CD14-positive monocyte (primary cell): ENCODE measurements around the gene RGL1. TPM values are rescaled to one million over a fixed set of nuclear protein-coding genes. Genes with fewer than 3 reads are reported as not detected.

Experiments used
- DNase-seq, 3 donors: peaks; one replicate each; pipeline ENCODE4 v3.0.0-alpha.2; 2011 to 2022
- H2AFZ ChIP-seq: 2 replicates; pipeline ENCODE4 v1.6.0; 2012; ENCODE audit warnings: mild to moderate bottlenecking, low read depth, low read length, inconsistent platforms; ENCODE audit not compliant: insufficient read depth, poor library complexity, severe bottlenecking
- H3K27ac ChIP-seq, 2 donors: 1 replicate in 1 of 2; 2 replicates in 1 of 2; pipeline ENCODE4 v1.5.1; 2012 to 2013; ENCODE audit warnings: low read length in 2 of 2, control low read depth in 1 of 2, inconsistent platforms in 1 of 2, low read depth in 1 of 2, mild to moderate bottlenecking in 1 of 2
- H3K27me3 ChIP-seq, 2 donors: one replicate each; pipeline versions ENCODE4 v1.6.0 to v1.6.1; 2011 to 2013; ENCODE audit warnings: low read length in 2 of 2; ENCODE audit not compliant: control insufficient read depth in 2 of 2, insufficient read depth in 2 of 2
- H3K36me3 ChIP-seq, 2 donors: replicated peaks in 1 of 2; 1 replicate in 1 of 2; 2 replicates in 1 of 2; pipeline versions ENCODE4 v1.5.1 to v1.6.1; 2012 to 2013; ENCODE audit warnings: low read length in 2 of 2, control low read depth in 1 of 2, inconsistent platforms in 1 of 2, mild to moderate bottlenecking in 1 of 2; ENCODE audit not compliant: insufficient read depth in 2 of 2, control insufficient read depth in 1 of 2
- H3K4me1 ChIP-seq, 2 donors: 1 replicate in 1 of 2; 2 replicates in 1 of 2; pipeline versions ENCODE4 v1.5.1 to v1.6.1; 2012 to 2013; ENCODE audit warnings: low read length in 2 of 2, control low read depth in 1 of 2, inconsistent platforms in 1 of 2, mild to moderate bottlenecking in 1 of 2, moderate library complexity in 1 of 2; ENCODE audit not compliant: insufficient read depth in 2 of 2, control insufficient read depth in 1 of 2
- H3K4me2 ChIP-seq: replicated peaks from 2 replicates; pipeline ENCODE3; 2012; ENCODE audit warnings: low read length, moderate library complexity, mild to moderate bottlenecking; ENCODE audit not compliant: poor library complexity, severe bottlenecking; ENCODE audit errors: extremely low read depth
- H3K4me3 ChIP-seq, 3 experiments: fragments of 200-600 bp in 1 of 3; sonication (generic) in 1 of 3; replicated peaks in 1 of 3; 1 replicate in 2 of 3; 2 replicates in 1 of 3; pipeline ENCODE4 v1.5.1; 2011 to 2013; ENCODE audit warnings: low read length in 3 of 3, mild to moderate bottlenecking in 3 of 3, control low read depth in 2 of 3, low read depth in 2 of 3, inconsistent platforms in 1 of 3, moderate library complexity in 1 of 3
- H3K79me2 ChIP-seq: 2 replicates; pipeline ENCODE4 v1.6.0; 2012; ENCODE audit warnings: mild to moderate bottlenecking, control low read depth, inconsistent platforms, low read length, moderate library complexity; ENCODE audit not compliant: insufficient read depth
- H3K9ac ChIP-seq: 2 replicates; pipeline ENCODE4 v1.6.0; 2017; ENCODE audit warnings: low read length, mild to moderate bottlenecking; ENCODE audit not compliant: insufficient read depth, poor library complexity, severe bottlenecking
- H3K9me3 ChIP-seq, 2 donors: replicated peaks in 1 of 2; 1 replicate in 1 of 2; 2 replicates in 1 of 2; pipeline versions ENCODE4 v1.5.1 to v1.6.1; 2012 to 2013; ENCODE audit warnings: low read length in 2 of 2, control low read depth in 1 of 2; ENCODE audit not compliant: control insufficient read depth in 1 of 2, insufficient read depth in 1 of 2
- H4K20me1 ChIP-seq: 2 replicates; pipeline ENCODE4 v1.6.0; 2012; ENCODE audit warnings: mild to moderate bottlenecking, low read length, control low read depth, moderate library complexity; ENCODE audit not compliant: insufficient read depth
- H3K27ac Mint-ChIP-seq, 7 donors: one replicate each; pipeline ENCODE4 v1.8.0; 2020; ENCODE audit warnings: mild to moderate bottlenecking in 7 of 7, mixed read lengths in 7 of 7, moderate library complexity in 6 of 7, inconsistent platforms in 2 of 7
- H3K27me3 Mint-ChIP-seq, 3 donors: one replicate each; pipeline ENCODE4 v1.8.0; 2021 to 2022; ENCODE audit warnings: low read depth in 3 of 3, mild to moderate bottlenecking in 3 of 3, mixed read lengths in 3 of 3, moderate library complexity in 3 of 3, inconsistent platforms in 1 of 3
- H3K36me3 Mint-ChIP-seq, 2 donors: one replicate each; pipeline ENCODE4 v1.8.0; 2020; ENCODE audit warnings: mixed read lengths in 2 of 2, inconsistent platforms in 1 of 2, mild to moderate bottlenecking in 1 of 2
- H3K4me1 Mint-ChIP-seq: one replicate; pipeline ENCODE4 v1.8.0; 2020; ENCODE audit warnings: mild to moderate bottlenecking, mixed read lengths
- H3K4me3 Mint-ChIP-seq, 2 donors: one replicate each; pipeline ENCODE4 v1.8.0; 2020; ENCODE audit warnings: mild to moderate bottlenecking in 2 of 2, mixed read lengths in 2 of 2, moderate library complexity in 1 of 2
- H3K9me3 Mint-ChIP-seq, 7 donors: one replicate each; pipeline ENCODE4 v1.8.0; 2020 to 2022; ENCODE audit warnings: mixed read lengths in 7 of 7, mild to moderate bottlenecking in 6 of 7, moderate library complexity in 6 of 7, inconsistent platforms in 2 of 7
- CTCF ChIP-seq: fragments of 200-600 bp; IDR thresholded peaks from one replicate; pipeline ENCODE4 v1.8.0; 2022; ENCODE audit warnings: antibody characterized with exemption, mild to moderate bottlenecking
- WGBS: methylation state at CpG from one replicate; pipeline ENCODE4 v1.1.5; 2013; ENCODE audit warnings: missing lambda C conversion rate; ENCODE audit not compliant: insufficient coverage; 5-methylcytosine and 5-hydroxymethylcytosine counted together
- intact Hi-C, 2 donors: fragments of 100-400 bp; cut with micrococcal nuclease; formaldehyde crosslinking; loops; one replicate each; pipeline versions ENCODE4 v1.15.0 to v1.15.1; 2023
- polyA plus RNA-seq, 3 donors: library from polyadenylated mRNA; depleted of rRNA in 1 of 3; unstranded in 2 of 3; stranded (reverse) in 1 of 3; fragments of 300-500 nt in 2 of 3; fragments of >200 nt in 1 of 3; fragmentation: Illumina TruSeq in 2 of 3; gene quantifications; 1 replicate in 2 of 3; 2 replicates in 1 of 3; pipeline ENCODE4 v1.2.3, GENCODE V29; 2012 to 2021

Gene RGL1
- polyA plus RNA-seq, 3 donors, result 1.2 to 3.3 (median 2.0) TPM

- no peak overlapping the region for H3K4me3 Mint-ChIP-seq
- no peaks in the 10 kb centered on the region for H3K79me2 ChIP-seq
- intact Hi-C loops, result no loop called here
- no peak for DNase-seq
- H3K4me1 Mint-ChIP-seq, result no peaks in the 10 kb centered on the region
- H3K9ac ChIP-seq, result no peak overlapping the region
- no peak for TF ChIP-seq CTCF
- H3K4me2 ChIP-seq, result no peak overlapping the region
- H3K27ac Mint-ChIP-seq, result no peak overlapping the region
- peaks cover 0 to 2% (median 0%) of the 10 kb centered on the region in 7 donors for H3K9me3 Mint-ChIP-seq
- no peaks in the 10 kb centered on the region for H3K4me1 ChIP-seq
- H2AFZ ChIP-seq, result no peak overlapping the region
- H3K4me3 ChIP-seq, result no peak overlapping the region
- no peaks in the 10 kb centered on the region for H3K36me3 ChIP-seq
- H3K27ac ChIP-seq, result no peak overlapping the region
- H3K9me3 ChIP-seq, result no peaks in the 10 kb centered on the region
- WGBS, result no CpG with 5 or more reads among the region's 4 CpGs
- H3K36me3 Mint-ChIP-seq, result no peaks in the 10 kb centered on the region
- H3K27me3 Mint-ChIP-seq, result no peaks in the 10 kb centered on the region
- no peaks in the 10 kb centered on the region for H4K20me1 ChIP-seq
- H3K27me3 ChIP-seq, result no peaks in the 10 kb centered on the region
These were observed 165.8 kb downstream of the RGL1 start for GRCh38 chr1:183970516-183971300.

- WGBS, result no CpG with 5 or more reads among the region's 3 CpGs
- Mint-ChIP-seq H3K9me3 (peaks cover 0 to 2% (median 0%) of the 10 kb centered on the region in 7 donors), H3K4me3 (no peak overlapping the region), H3K27me3 (no peaks in the 10 kb centered on the region), H3K27ac (no peak overlapping the region), H3K36me3 (no peaks in the 10 kb centered on the region), H3K4me1 (no peaks in the 10 kb centered on the region)
- H3K27ac ChIP-seq, result no peak overlapping the region
- no peaks in the 10 kb centered on the region for H3K27me3 ChIP-seq
- no peaks in the 10 kb centered on the region for H4K20me1 ChIP-seq
- H3K4me3 ChIP-seq, result no peak overlapping the region
- H3K79me2 ChIP-seq, result no peaks in the 10 kb centered on the region
- no peak for TF ChIP-seq CTCF
- intact Hi-C loops, result no loop called here
- H3K36me3 ChIP-seq, result no peaks in the 10 kb centered on the region
- H3K4me1 ChIP-seq, result no peaks in the 10 kb centered on the region
- no peak overlapping the region for H3K4me2 ChIP-seq
- H2AFZ ChIP-seq, result no peak overlapping the region
- no peak overlapping the region for H3K9ac ChIP-seq
- H3K9me3 ChIP-seq, result no peaks in the 10 kb centered on the region
- no peak for DNase-seq
These were observed 170.7 kb downstream of the RGL1 start for GRCh38 chr1:183975651-183976050.
